ENCODE data around the gene DTX3. TPM values are rescaled to one million over a fixed set of nuclear protein-coding genes. Genes with fewer than 3 reads are reported as not detected.

Gene DTX3
- total RNA-seq, 1 experiment from 2014 or later: 11.3 TPM

DNA sequence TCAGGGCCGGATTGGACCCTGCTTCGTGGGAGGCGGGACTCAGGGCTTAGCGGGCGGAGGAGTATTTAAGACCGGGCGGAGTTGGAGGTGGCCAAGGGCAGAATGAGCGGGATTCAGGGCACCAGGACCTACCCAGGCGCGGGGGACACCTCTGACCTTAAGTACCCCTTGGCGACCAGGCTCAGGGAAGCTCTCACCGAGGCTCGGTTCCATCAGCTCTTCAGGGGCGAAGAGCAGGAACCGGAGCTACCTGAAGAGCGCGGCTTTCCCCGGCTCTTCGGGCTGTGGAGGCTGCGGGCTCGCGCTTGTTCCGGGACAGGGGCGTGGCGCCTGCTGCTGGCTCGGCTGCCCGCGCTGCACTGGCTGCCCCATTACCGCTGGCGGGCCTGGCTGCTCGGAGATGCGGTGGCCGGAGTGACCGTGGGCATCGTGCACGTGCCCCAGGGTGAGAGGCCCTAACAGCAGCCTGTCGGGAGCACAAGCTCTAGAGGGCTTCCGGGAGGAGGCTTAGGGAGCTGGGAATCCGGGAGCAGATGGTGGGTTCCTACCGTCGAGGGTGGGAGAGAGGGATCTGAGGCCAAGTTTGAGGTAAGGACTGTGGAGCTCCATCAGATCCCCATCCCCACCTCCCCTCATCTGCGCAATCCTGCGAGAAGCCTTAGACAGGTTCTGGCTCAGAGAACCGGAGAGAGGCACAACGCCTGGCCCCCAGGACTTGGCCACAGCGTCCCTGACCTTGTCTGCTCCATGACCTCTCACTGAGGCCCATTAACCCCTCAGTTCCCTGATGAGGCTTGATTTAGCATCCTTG lies 15.0 kb downstream of the DTX3 start:
- no peak for DNase-seq (ENCODE audit: low read depth)

DNA sequence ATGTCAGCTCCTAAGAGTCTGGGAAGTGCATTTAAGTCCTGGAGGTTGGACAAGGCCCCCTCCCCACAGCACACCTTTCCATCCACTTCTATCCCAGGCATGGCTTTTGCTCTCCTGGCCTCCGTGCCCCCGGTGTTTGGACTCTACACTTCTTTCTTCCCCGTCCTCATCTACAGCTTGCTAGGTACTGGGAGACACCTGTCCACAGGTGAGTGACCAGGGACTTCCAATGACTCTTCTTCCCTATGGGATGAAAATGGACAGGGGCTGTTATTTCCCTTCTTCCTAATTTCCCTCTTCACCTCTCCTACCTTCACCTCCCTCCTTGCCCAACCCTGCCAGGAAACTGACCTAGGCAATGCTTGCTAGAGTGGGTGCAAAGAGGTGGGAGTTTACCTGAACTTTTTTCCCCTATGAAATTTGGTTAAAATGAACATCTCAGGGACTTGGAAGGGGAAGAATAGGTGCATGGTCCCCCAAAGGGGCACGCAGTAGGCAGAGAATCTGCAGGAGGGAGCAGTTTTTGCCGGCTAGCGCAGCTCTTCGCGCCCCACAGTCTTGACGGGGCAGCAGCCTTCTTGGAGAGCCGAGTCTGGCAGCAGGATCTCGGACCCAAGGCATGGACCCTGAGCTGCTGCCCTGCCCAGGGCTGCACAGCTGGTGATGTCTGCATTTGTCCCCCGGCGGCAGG lies 15.8 kb downstream of the DTX3 start:
- no peak for DNase-seq (ENCODE audit: low read depth)

DNA sequence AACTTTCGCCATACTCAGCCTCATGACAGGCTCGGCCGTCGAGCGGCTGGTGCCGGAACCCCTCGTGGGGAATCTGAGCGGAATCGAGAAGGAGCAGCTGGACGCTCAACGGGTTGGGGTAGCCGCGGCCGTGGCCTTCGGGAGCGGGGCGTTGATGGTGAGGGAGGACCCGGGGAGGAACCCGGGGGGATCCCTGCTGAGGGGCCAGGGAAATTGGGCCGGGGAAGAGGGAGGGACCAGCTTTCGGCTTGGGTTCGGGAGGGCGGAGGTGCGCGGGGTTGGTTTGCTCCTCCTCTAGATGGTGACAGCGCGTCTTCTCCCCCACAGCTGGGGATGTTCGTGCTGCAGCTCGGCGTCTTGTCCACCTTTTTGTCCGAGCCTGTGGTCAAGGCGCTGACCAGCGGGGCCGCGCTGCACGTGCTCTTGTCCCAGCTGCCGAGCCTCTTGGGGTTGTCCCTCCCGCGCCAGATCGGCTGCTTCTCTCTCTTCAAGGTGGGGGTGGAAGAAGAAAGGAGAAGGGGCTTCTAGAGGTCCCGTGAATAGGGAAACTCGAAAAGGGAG lies 16.4 kb downstream of the DTX3 start:
- DNase-seq (ENCODE audit: low read depth): no peak

DNA sequence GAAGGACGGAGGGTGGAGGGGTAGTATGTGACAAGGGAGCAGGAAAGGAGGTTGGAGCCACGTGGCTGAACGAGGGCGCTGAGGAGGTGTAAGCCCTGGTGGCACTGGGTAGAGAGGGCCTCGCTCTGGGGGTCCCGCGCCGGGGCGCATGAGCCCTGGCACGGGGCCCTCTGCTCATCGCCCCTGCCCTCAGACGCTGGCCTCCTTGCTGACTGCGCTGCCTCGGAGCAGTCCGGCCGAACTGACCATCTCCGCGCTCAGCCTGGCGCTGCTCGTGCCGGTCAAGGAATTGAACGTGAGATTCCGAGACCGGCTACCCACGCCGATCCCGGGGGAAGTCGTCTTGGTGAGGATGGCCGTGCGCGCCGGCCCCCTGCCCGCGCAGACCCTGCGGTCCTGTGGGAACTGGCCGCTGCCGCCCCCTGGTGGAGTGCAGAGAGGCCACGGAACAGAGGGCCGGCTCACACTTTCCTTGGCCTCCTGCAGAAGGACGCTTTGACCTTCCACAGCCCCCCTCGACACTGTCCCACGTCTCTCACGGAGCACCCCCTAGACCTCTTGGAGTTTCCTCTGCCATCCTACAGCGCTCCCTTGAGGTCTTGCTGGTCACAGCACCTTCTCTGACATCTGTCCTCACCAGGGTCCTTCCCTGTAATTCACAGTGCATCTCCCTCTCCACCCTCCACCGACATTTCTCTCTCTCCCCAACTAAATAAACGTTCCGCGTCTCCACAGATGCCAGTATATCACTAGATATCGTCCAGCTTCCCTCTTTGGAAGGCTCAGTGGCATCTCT lies 17.1 kb downstream of the DTX3 start:
- no peak for DNase-seq (ENCODE audit: low read depth)

DNA sequence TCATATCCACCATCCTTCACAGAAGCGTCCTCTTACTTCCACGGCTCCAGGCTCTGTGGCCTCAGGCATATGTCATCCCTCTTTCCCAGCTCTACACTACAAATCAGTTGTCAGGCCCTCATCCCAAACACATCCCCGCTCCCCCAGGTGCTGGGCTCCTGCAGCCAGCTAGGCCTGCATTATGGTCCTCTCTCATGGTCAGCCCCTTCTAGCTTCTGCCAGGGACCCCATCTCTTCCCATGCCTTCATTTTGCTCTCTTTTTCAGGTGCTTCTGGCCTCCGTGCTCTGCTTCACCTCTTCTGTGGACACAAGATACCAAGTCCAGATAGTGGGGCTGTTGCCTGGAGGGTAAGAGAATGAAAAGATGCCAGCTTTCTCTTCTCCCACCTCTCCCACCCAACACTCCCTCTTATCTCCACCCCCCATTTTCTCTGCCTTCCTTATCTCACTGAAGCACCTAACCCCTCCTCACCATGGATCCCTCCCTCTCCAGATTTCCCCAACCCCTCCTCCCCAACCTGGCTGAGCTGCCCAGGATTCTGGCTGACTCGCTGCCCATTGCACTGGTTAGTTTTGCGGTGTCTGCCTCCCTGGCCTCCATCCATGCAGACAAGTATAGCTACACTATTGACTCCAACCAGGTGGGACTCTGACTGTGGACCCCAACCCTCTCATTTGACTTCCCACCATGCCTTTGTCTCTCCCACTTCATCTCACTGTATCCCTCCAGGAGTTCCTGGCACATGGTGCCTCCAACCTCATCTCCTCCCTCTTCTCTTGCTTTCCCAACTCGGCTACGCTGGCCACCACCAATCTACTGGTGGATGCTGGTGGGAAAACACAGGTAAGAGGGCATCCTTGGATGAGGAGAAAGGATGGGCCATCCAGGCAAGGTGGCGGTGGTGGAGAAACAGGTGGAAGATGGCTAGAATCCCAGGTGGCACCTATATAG lies 17.9 kb downstream of the DTX3 start:
- DNase-seq (ENCODE audit: low read depth): no peak

DNA sequence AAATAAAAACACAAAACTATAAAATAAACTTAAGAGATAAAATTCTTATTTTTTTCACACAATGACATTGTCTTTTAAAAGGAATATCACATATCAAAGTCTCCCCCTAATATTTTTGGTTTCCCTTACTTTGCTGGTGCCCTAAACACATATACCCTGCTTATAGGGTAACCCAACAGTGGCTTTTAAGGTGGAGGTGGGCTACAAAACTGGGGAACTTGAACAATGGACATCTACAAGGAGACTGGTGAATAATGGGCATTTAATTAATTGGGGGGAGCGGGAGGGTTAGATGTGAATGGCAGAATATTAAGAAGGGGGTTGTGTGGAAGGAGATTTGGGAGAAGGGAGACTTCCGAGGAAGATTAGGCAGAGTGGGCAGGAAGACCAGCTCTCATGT lies 18.8 kb downstream of the DTX3 start:
- DNase-seq (ENCODE audit: low read depth): no peak

DNA sequence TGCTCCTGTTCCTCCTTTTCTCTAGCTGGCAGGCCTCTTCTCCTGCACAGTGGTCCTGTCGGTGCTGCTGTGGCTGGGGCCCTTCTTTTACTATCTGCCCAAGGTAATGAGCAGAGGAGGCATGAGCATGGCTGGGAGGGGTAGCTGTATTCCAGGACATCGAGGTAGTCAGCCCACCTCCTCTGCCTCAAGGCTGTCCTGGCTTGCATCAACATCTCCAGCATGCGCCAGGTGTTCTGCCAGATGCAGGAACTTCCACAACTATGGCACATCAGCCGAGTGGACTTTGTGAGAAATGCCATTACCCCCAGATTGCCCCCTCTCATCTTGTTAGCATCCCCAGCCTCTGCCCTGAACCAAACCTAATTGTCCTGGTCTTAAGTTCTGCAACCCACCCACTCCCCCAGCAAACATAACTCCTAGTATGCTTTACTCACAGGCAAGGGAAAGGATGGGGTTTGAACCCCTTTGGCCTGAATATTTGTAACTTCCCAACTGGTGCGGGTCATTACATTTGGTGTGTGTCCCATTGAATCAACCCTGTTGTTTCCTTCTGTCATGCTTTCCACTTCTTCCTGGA lies 19.3 kb downstream of the DTX3 start:
- DNase-seq (ENCODE audit: low read depth): no peak

DNA sequence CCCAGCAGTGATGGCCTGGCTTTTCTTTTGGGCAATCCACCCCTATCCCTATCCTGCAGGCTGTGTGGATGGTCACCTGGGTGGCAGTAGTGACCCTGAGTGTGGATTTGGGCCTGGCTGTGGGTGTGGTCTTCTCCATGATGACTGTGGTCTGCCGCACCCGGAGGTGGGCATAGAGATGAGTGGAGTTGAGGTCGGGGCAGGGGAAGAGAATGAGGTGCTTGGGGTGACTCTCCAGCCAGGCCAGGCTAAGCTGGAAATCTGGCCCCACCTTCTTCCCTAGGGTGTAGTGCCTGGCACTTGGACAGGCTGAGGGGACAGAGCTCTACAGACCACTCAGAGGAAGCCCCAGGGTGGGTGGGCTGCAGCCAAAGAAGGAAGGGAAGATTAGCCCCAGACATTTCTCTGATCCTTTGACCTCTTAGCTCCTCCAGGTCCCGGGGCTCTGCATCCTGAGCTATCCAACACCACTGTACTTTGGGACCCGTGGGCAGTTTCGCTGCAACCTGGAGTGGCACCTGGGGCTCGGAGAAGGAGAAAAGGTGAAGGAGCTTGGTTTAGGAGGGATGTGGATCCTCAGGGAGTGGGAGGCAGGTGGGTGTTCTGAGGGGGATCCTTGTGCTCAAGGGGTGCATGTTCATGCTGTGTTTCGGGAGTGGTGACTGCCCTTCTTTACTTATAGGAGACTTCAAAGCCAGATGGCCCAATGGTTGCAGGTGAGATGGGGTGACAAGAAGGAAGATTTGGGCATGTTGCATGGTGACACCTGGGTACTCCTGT lies 20.0 kb downstream of the DTX3 start:
- DNase-seq (ENCODE audit: low read depth): no peak

DNA sequence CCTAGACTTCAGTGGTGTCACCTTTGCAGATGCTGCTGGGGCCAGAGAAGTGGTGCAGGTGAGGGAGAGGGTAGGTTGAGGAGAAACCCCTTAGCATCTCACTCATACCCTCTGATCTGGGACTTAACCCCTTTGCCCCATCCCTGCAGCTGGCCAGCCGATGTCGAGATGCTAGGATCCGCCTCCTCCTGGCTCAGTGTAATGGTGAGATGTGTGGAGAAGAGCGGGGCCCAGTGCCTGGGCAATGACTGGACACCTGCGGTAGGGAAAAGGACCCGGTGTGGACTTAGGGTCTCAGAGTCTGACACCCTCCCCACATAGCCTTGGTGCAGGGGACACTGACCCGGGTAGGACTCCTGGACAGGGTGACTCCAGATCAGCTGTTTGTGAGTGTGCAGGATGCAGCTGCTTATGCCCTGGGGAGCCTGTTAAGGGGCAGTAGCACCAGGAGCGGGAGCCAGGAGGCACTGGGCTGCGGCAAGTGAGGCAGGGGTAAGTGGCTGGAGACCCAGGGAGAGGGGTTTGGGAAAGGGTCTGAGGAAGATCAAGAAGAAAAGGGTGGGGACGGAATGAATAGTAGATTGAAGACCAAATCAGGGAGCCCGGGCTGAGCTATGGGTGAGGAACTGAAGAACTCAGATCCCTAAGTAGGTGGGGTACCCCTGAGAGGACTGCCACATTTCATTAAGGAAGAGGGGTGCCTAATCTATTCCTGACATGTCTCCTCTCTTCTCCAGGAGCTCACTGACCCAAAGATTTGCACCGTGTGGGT lies 20.8 kb downstream of the DTX3 start:
- no peak for DNase-seq (ENCODE audit: low read depth)

DNA sequence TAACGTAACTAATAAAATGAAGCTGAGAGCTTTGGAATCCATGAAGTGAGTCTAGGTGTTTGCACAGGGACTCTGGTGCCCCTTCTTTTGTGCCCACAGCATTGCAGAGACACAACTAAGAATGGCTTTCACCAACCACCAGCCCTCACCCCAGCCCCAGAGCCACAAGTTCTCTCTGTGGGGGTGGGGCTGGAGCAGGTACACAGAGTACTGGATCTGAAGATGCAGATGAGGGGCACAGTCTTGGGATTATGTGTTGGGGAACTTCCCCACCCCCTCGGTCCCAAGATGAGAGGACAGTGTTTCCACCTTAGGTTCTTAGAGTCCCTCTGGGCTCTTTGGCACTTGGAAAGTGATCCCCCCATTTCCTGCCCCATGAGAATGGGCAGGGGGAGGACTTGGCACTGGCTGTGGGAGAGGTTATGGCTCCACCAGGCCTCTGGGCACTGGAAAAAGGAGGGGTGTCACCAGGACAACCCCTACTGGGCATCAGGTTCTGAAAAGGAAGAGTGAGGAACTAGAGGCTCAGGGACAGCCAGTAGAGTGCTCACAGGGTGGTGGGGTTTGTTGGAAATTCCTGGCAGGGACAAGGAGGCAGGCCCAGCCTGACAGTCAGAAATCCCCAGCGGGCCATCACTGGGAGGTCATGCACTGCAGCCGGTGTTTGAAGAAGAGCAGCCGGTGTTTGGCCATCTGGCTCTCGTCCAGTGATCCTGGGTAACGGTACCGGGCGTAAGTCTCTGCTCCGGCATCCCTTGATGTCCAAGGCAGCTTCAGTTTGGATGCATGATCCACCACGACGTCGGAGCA lies 21.7 kb downstream of the DTX3 start:
- no peak for DNase-seq (ENCODE audit: low read depth)

DNA sequence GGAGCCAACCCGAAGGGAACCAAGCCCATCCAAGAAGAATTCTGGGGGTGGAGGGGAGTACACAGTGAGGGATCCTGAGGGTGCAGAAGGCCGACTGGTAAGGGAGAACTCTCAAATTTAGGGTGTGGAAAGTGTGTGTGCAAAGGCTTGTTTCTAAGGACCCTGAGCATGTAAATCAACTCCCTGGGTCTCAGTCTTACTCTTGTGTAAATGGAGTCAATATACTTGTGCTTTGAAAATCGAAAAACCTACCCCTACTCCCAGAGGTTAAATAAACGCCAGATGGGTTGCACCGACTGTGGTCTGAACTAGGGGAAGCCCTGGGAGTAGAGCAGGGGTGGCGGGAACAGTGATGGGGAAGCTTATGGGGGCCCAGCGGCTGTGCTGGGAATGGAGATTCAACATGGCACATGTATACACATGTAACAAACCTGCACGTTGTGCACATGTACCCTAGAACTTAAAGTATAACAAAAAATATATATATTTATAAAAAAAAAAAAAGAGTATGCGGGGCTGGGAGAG lies 22.4 kb downstream of the DTX3 start:
- DNase-seq (ENCODE audit: low read depth): no peak

DNA sequence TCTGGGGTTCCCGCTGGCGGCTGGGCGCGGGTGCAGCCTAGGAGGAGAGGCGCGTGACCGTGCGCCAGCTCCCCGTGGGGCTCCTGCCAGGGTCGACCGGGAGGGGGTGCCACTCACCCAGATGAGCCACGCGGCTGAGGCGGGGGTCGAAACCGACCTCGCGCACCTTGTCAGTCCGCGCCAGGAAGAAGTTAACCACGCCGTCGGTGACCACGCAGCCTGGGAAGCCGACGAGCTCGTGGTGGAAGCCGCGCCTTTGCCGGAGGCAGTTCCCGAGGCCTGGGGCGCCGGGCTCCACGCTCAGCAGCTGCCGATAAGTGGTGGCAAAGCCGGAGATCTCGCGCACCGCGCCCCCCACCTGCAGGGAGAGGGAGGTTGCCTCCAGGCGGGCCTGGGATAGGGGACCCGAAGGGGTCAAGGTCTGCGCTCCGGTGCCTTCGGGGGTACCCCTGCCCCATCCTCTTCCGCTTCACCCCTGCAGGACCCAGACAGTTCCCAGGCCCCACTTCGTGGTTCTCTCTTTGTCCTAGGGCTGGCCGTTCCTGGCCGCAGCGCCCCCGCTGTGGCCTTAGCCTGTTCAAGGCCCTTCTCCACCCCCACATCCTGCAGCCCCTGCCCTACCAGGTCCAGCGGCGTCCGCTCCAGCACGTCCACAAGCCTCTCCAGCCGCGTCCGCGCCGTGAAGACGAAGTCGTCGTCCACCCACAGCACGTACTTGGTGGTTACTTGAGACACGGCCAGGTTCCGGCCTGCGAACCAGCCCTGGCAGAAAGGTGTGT lies 23.1 kb downstream of the DTX3 start:
- no peak for DNase-seq (ENCODE audit: low read depth)

DNA sequence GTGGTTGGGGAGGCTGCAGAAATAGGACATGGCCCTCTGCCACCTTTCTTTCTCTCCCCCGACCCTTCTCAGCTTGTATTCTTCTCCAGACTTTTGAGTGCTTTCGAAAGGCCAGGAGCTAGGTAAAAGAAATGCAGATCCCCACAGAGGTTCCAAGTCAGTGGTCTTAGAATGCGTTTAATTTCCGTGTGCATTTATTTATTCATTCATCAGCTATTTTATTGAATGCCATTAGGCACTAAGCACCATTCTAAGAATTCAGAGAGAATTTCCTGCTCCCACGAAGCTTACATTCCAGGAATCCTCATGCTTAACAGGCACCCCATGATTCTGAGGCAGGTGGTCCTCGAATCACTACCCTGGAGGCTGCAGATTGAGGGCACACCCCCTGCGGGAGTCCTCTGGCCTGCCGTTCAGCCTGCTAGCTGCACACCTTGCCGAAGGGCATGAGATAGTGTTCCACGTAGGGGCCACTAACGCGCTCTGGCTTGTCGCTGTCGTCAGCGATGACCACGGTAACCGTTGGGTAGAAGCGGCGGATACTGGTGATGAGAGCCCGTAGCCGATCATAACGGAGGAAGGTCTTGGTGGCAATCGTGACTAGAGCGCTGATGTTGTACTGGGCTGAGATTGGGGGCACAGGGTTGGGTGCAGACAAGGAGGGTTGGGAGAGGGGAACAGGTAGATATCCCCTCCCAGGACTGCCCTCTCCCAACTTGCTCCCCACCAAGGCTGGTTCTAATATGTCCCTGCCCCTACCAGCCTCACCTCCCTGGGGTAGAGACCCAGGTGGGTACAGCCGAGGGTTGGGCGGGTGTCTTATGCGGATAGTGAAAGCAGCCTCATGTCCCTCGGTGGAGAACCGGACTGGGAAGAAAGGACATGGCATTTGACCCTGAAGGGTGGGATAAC lies 23.9 kb downstream of the DTX3 start:
- no peak for DNase-seq (ENCODE audit: low read depth)

DNA sequence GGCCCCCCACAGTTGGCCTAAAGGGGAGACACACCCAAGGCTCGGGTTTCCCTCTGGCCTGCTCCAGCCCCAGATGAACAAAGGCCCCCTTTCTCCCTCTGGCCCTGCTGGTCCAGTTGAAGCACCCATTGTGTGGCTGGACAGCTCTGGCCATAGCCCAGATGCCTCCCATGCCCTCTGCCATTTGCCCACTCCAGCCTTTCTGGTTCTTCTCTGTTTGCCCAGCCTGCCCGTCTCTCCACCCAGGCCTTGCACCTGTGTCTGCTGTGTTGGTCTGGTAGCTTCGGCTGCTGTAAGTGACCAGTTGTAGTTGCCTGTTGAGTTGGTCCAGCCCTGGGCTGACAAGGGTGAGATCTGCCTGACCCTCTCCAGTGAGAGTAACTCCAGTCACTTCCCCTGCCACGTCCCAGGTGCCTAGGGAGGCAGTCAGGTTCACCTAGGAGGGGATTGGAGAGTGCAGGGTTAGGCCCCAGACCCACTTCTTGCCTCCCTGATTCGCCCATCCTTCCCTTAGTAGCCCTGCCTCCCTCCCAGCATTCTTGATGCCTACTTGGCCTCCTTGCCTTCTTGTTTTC lies 25.4 kb downstream of the DTX3 start:
- DNase-seq (ENCODE audit: low read depth): no peak

DNA sequence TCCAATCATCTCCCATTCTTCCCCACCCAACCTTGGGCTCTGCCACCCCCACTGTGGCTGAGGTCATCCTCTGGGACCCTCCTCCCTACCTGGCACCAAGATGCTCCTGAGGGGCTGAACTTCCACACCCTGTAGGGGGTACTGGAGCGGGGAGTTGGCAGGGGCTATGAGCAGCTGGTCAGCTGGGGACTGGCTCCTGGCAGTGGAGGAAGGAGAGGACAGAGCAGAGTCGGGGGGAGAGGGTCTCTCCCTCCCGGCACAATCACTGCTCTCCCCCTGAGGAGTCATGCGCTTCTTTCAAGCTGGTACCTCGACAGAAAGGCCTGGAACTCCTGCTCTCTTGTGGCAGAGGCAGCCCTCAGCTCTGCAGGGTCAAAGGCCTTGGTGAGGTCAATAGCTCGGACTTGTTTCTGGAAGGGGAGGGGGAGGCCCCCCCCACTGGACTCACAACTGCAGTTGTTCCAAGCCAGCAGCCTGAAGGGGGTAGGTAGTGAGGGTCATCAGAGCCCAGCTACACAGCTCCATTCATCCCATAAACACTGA lies 26.3 kb downstream of the DTX3 start:
- no peak for DNase-seq (ENCODE audit: low read depth)
